Ectodermal cell (in vitro differentiated cells): ENCODE measurements around the gene C2CD4C.

Source experiments
- H3K27ac ChIP-seq: 2 replicates; pipeline ENCODE4 v1.7.0; 2013; ENCODE audit warnings: mild to moderate bottlenecking, low read depth, low read length; ENCODE audit not compliant: insufficient read depth, poor library complexity, severe bottlenecking
- H3K27me3 ChIP-seq: 2 replicates; pipeline ENCODE4 v1.7.0; 2013; ENCODE audit warnings: mild to moderate bottlenecking, low read length; ENCODE audit not compliant: insufficient read depth, control insufficient read depth, poor library complexity, severe bottlenecking
- H3K36me3 ChIP-seq: one replicate; pipeline ENCODE4 v1.7.0; 2013; ENCODE audit warnings: low read length; ENCODE audit not compliant: control insufficient read depth, insufficient read depth
- H3K4me1 ChIP-seq: one replicate; pipeline ENCODE4 v1.7.0; 2013; ENCODE audit warnings: low read length; ENCODE audit not compliant: control insufficient read depth, insufficient read depth
- H3K4me3 ChIP-seq: 2 replicates; pipeline ENCODE4 v1.7.0; 2013; ENCODE audit warnings: low read depth, low read length, control low read depth; ENCODE audit not compliant: insufficient read depth
- H3K9me3 ChIP-seq: 2 replicates; pipeline ENCODE4 v1.7.0; 2013; ENCODE audit warnings: mild to moderate bottlenecking, low read length, moderate library complexity; ENCODE audit not compliant: control insufficient read depth
- WGBS, 2 experiments: methylation state at CpG; one replicate each; pipeline ENCODE4 v1.1.7; 2013; ENCODE audit warnings: missing lambda C conversion rate in 2 of 2; 5-methylcytosine and 5-hydroxymethylcytosine counted together

Gene C2CD4C

DNA sequence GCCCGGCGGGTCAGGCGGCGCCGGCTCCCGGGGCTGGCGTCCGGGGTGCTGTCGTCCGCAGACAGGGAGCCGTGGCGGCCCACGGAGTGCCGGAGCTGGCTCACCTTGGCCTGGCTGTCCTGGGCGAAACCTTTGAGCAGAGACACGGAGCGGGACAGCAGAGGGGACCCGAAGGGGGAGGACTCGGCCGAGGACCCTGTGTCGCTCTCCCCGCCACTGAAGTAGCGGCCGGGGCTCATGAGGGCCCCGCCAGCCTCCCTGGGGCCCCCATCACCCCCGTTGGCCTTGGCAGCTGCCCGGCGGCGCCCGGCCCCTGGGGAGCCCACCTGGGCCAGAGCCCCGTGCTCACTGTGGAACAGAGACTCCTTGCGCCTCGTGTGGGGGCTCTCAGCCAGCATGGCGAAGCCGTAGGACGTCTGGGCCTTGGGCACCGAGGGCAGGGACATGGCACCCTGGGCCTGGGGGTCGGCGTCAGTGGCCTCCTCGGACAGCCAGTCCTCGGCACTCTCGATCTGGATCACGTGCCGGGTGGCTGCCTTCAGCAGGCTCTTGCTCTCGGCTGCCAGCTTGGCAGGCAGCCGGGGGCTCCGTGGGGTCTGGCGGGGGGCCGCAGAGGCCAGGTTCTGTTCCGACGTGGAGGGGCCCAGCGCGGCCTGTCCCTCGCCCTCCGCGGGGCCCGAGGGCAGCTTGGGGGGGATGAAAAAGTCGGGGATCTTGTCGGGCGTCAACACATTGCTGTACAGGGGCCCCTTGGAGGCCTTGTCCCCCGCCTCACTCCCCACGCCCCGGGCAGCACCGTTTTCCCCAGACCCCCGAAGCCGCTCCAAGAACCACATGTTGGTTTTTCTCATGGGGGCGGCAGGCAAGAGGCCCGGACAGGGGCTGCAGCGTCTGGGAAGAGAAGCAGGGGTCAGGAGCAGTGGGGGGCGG is 1.2 kb downstream of the C2CD4C start:
- H3K9me3 ChIP-seq = no peaks in the 10 kb centered on the region
- H3K4me3 ChIP-seq = peak overlapping the region; percentile 72
- WGBS, 2 experiments = 81 to 82% methylated on average over 70 of the region's 70 CpGs
- peaks cover 23% of the 10 kb centered on the region for H3K4me1 ChIP-seq
- peaks cover 16% of the 10 kb centered on the region for H3K27me3 ChIP-seq
- no peaks in the 10 kb centered on the region for H3K36me3 ChIP-seq
- H3K27ac ChIP-seq = no peak overlapping the region

DNA sequence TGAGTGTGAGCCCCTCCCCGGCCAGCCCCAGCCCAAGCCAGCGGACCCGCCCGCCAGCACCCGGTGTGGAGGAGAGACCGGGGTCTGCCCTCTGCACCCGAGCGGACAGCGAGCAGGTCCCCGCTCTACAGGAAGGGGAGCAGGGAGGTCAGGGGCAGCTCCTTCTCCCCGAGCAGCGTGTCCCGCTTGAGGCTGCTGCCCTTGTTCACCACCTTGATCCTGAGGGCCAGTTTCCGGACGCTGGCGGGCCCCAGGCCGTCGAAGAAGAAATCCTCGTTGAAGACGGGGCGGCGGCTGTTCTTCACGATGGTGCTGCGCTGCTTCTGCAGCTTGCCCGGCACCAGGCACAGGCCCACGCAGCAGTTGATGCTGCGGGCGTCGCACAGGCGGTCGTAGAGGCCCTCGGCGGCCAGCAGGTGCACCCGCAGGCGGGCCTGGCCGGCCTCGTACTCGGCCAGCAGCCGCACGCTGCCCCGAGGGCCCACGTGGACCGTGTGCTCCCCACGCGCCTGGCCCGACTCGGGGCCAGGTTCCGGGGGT is 1.9 kb downstream of the C2CD4C start:
- H3K4me3 ChIP-seq = no peak overlapping the region
- H3K36me3 ChIP-seq = no peaks in the 10 kb centered on the region
- peaks cover 16% of the 10 kb centered on the region for H3K27me3 ChIP-seq
- 91 to 92% methylated on average over 48 of the region's 48 CpGs for WGBS, 2 experiments
- peaks cover 16% of the 10 kb centered on the region for H3K4me1 ChIP-seq
- H3K9me3 ChIP-seq = no peaks in the 10 kb centered on the region
- H3K27ac ChIP-seq = no peak overlapping the region

DNA sequence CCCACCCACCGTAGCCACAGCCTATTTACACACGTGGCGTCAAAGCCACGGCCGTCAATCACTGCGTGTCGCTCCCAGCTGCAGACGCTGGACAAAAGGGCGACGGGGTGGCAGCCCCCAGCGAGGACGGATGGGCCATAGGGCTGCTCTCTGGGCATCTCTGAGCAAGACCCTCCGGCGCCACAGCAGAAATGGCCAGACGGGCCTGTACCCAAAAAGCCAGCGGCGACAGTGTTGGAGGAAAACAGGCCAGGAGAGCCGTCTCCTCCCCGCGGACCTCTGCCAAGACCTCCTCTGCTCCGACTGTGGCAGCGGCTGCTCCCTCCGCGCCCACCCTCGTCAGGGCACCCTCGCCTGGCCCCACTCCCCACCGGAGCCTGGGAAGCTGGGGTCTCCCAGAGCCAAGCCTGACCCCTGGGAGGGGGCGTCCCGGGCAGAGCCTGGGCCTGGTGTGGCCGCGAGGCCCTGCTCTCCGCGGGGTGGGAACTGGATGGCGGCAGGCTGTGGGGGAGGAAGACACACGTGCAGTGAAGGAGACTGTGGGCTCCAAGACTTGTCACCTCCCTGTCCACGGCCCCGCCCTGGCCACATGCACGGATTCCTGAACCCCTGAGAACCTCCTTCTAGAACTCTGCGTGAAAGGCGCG is 2.7 kb downstream of the C2CD4C start:
- WGBS, 2 experiments = 89 to 92% methylated on average over 41 of the region's 41 CpGs
- Histone ChIP-seq H3K27ac (no peak overlapping the region), H3K36me3 (no peaks in the 10 kb centered on the region), H3K4me3 (no peak overlapping the region), H3K27me3 (peaks cover 16% of the 10 kb centered on the region), H3K9me3 (no peaks in the 10 kb centered on the region), H3K4me1 (peaks cover 8% of the 10 kb centered on the region)

DNA sequence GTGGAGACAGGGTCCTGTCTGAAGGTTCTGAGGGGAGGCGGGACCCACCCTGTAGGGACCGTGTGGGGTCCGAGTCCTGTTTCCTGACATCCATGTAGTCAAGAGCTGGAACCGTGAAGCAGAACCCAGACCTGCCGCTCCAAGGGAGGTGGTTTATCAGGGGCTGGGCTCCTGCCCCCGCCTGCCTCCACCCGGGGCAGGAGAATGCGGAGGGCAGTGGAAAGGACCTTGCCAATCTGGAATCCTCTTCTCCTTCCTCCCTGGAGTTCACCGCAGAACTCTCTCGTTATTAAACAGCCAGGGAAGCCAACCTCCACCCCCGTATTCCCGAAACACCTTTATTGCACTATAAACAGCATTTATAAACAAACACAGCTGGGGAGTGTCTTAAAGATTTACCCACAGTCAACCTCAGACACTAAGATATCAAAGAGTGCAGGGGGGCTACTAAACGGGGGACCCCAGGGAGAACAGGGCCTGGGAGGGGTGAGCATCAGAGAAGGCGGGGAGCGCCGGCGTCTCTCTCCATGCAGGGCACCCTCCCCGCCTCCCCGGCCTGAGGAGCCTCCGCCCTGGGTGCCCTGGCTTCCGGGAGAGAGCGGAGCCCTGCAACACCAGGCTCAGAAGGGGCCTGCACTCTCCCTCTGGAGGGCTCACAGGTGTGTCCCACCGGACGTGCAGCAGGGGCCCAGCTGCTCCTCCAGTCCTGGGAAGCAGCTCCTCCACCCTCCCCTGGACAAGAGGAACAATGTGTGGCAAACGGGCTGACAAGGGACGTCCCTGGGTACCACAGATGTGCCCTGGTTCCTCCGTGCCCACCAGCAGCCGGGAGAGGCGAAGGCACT is 3.6 kb downstream of the C2CD4C start:
- no peak overlapping the region for H3K27ac ChIP-seq
- H3K4me3 ChIP-seq = no peak overlapping the region
- peaks cover 13% of the 10 kb centered on the region for H3K27me3 ChIP-seq
- H3K4me1 ChIP-seq = peaks cover 8% of the 10 kb centered on the region
- no peaks in the 10 kb centered on the region for H3K36me3 ChIP-seq
- H3K9me3 ChIP-seq = no peaks in the 10 kb centered on the region
- WGBS, 2 experiments = 82% methylated on average over 29 of the region's 29 CpGs

DNA sequence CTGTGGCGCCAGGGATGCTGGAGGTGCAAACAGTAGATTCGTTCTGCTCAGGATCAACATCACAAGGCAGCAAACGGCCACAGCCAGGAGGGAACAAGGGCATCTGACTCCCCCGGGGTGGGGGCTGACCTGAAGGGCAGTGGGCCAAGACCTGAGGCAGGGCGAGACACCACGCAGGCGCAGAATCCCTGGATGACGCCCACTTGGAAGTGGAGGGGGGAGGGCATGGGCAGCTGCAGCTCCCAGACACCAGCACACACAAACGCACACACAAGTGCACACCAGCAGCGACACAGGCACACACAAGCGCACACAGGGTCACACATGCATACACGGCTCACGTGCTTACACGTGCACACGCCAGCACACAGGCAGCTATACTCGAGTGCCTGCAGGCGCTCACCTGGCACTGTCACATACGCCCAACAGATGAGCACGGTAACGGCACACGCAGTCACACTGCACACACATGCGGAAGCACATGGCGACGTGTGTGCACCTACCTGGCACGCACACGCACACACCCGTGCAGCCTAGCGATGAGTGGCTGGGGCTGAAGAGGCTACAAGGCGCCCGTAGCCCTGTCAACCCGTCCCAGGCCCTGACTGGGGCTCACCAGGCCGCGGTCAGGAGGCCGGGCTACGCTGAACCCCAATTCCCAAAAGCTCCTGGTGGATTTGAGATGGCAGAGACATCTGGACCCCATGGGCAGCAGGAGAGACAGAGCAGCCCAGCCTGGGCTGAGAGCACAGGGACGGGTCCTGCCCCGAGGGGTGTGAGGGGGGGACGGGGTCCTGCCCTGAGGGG is 5.5 kb downstream of the C2CD4C start:
- WGBS, 2 experiments = 90 to 92% methylated on average over 35 to 36 of the region's 38 CpGs

DNA sequence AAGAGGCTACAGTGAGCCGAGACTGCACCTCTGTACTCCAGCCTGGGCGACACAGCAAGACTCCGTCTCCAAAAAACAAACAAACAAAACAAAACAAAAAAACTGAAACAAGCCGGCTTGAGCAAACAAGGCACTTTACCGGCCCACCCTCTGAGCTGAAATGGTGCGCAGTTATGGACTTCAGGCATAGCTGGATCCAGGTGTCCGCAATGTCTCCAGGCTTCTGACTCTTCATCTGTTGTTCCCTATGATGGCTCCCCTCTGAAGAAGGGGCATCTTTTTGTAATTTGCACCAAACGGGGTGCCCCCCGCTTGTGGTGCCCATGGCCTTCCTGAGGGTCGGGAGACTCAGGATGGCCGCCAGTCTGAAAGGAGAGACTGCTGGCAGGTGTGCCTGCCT is 6.2 kb downstream of the C2CD4C start:
- Histone ChIP-seq H3K4me3 (no peak overlapping the region), H3K4me1 (peaks cover 8% of the 10 kb centered on the region), H3K36me3 (no peaks in the 10 kb centered on the region), H3K9me3 (no peaks in the 10 kb centered on the region), H3K27ac (no peak overlapping the region), H3K27me3 (no peaks in the 10 kb centered on the region)
- 93 to 94% methylated on average over 11 of the region's 11 CpGs for WGBS, 2 experiments

More for the DNA sequence above, 5.5 kb downstream of the C2CD4C start:
- H3K4me1 ChIP-seq = peaks cover 8% of the 10 kb centered on the region
- no peak overlapping the region for H3K4me3 ChIP-seq
- no peaks in the 10 kb centered on the region for H3K27me3 ChIP-seq
- no peaks in the 10 kb centered on the region for H3K9me3 ChIP-seq
- no peaks in the 10 kb centered on the region for H3K36me3 ChIP-seq
- H3K27ac ChIP-seq = no peak overlapping the region

DNA sequence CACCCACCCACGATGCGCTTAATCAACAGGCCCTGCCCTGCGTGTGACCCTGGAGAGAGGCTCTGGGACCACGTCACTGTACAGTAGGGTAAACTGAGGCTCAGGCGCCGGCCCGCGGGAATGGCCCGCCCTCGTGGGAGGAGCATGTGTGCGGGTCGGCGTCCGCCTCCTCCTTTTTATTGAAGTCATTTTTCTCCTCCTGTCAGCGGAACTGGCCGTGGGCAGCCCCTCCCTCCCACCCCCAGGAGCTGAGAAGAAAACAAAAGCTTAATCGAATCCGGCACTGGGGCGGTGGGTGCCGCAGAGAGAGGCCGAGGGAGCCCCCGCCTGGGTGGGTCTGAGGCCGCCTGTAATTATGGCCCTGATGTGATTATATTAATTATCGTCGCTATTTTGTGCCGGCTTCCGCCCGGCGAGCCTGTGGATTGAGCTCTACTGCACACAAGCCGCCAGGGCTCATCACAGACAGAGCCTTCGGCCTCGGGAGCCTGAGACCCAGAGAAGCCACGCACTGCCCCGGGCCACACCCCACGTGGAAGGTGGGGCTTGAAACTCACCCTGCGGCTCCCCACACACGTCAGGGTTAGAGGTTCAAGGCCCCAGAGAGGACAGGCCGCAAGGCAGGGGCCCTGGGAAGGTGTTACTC is 7.0 kb downstream of the C2CD4C start:
- WGBS, 2 experiments = 76 to 78% methylated on average over 38 of the region's 38 CpGs
- H3K4me3 ChIP-seq = no peak overlapping the region
- H3K27me3 ChIP-seq = no peaks in the 10 kb centered on the region
- H3K36me3 ChIP-seq = no peaks in the 10 kb centered on the region
- peaks cover 8% of the 10 kb centered on the region for H3K4me1 ChIP-seq
- H3K27ac ChIP-seq = no peak overlapping the region
- H3K9me3 ChIP-seq = no peaks in the 10 kb centered on the region

DNA sequence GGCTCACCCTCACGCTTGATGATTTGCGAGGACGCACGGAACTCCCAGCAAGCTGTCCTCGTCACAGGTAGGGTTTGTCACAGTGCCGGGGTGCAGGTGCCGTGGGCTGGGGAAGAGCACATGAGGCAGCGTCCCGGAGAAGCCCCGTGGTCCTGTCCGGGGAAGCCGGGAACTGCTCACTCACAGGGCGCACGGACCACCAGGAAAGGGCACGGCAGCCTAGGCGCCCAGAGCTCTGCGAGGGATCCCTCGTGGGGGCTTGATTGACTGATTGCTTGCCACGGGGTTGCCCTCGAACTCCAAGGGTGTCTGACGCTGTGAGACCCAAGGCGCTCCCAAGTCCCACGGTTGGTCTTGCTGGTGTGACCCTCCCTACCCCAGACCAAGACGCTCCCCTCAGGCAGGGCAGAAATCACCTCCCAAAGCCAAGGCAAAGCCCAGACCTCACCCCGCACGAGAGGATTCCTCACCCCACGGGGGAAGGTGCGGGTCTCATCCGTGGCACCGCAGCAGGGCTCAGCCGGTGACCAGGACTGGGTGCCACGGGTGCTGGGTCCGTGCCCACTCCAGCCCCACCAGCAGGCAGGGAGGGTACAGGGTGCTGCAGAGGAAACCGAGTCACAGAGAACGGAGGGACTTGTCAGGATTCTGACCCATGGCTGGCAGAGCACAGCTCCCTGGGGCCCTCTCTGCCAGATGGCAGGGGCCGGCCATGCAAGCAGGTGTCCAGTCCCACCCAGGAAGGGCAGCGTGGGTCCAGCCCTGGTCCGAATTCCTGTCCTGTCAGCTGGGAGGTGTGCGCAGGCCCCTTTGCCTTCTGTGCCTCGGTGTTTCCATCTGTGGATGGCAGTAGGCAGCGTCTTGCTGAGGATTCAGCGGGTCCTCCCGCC is 7.7 kb downstream of the C2CD4C start:
- 90 to 93% methylated on average over 43 of the region's 43 CpGs for WGBS, 2 experiments

More for the DNA sequence above, 7.7 kb downstream of the C2CD4C start:
- no peaks in the 10 kb centered on the region for H3K27me3 ChIP-seq
- no peaks in the 10 kb centered on the region for H3K36me3 ChIP-seq
- H3K4me3 ChIP-seq = no peak overlapping the region
- no peak overlapping the region for H3K27ac ChIP-seq
- peaks cover 8% of the 10 kb centered on the region for H3K4me1 ChIP-seq
- no peaks in the 10 kb centered on the region for H3K9me3 ChIP-seq
